Activated B cell treated with CpG ODN at 0.5 μM for 24 hours (primary cell): ENCODE results near the gene TMEM80. TPM values are rescaled to one million over a fixed set of nuclear protein-coding genes. Genes with fewer than 3 reads are reported as not detected.

Source experiments
- ATAC-seq: fragments of 200-7000 bp; cut with Tn5 transposase; one replicate; pipeline ENCODE4 v1.10.0; 2021; ENCODE audit warnings: low read depth, mild to moderate bottlenecking, moderate library complexity
- CTCF ChIA-PET: fragments of 350-600 bp; sonication (Branson Sonifier 250); formaldehyde crosslinking; loops from one replicate; lab custom pipeline; 2021; ENCODE audit warnings: antibody characterized with exemption; lab: Charles Lee
- POLR2A ChIA-PET: fragments of 350-600 bp; sonication (Branson Sonifier 250); formaldehyde crosslinking; loops from one replicate; lab custom pipeline; 2021; ENCODE audit warnings: antibody characterized with exemption; lab: Charles Lee
- DNase-seq: peaks from one replicate; pipeline ENCODE4 v3.0.0; 2022
- H3K27ac Mint-ChIP-seq: one replicate; pipeline ENCODE4 v1.8.0; 2020; ENCODE audit warnings: mixed read lengths
- H3K27me3 Mint-ChIP-seq: one replicate; pipeline ENCODE4 v1.8.0; 2021; ENCODE audit warnings: mixed read lengths
- H3K36me3 Mint-ChIP-seq: one replicate; pipeline ENCODE4 v1.8.0; 2021; ENCODE audit warnings: low read depth, mixed read lengths
- H3K4me1 Mint-ChIP-seq: one replicate; pipeline ENCODE4 v1.8.0; 2021; ENCODE audit warnings: mixed read lengths
- H3K4me3 Mint-ChIP-seq: one replicate; pipeline ENCODE4 v1.8.0; 2020; ENCODE audit warnings: mild to moderate bottlenecking, mixed read lengths
- H3K9me3 Mint-ChIP-seq: one replicate; pipeline ENCODE4 v1.8.0; 2020; ENCODE audit warnings: mixed read lengths
- intact Hi-C: fragments of 100-400 bp; cut with micrococcal nuclease; formaldehyde crosslinking; loops from one replicate; pipeline ENCODE4 v1.15.1; 2024
- total RNA-seq: library from RNA; stranded (reverse); gene quantifications from 2 replicates; pipeline ENCODE4 v1.2.3, GENCODE V29; 2022
- TF ChIP-seq, protein P1 (sequence below): fragments of 200-600 bp; IDR thresholded peaks from one replicate; pipeline ENCODE4 v1.8.0; 2022; ENCODE audit warnings: antibody characterized with exemption, mild to moderate bottlenecking

TMEM80 gene
- total RNA-seq, 1 donor from 2014 or later: 44.4 TPM

DNA sequence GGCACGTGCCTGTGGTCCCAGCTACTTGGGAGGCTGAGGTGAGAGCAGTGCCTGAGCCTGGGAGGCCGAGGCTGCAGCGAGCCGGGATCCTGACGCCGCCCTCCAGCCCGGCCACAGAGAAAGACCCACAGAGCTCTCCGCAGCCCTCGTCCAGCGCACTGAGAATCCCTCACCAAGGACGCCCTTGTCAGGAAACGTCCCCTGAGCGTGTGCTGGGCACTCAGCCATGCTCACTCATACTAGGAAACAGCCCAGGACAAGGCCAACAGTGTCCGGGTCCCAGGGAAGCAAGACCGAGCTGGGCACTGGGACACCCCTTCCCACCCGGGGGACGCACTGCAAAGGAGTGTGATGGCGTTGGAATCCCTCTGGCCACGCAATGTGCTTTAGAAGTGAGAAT, 15.1 kb upstream of the TMEM80 start:
- intact Hi-C loops: no loop called here
- ATAC-seq (no peak), DNase-seq (no peak)
- Mint-ChIP-seq H3K36me3 (peaks cover 75% of the 10 kb centered on the region), H3K9me3 (no peaks in the 10 kb centered on the region), H3K4me3 (no peak overlapping the region), H3K27me3 (no peaks in the 10 kb centered on the region), H3K27ac (no peak overlapping the region), H3K4me1 (no peaks in the 10 kb centered on the region)
- ChIA-PET POLR2A (interaction anchor here (0.8 kb wide), 1 partner anchor 15 kb away, joined by 3 read pairs; the partner anchor contains the start of genes DEAF1 and TMEM80), CTCF (no interaction called here)
- TF ChIP-seq, protein P1, sequence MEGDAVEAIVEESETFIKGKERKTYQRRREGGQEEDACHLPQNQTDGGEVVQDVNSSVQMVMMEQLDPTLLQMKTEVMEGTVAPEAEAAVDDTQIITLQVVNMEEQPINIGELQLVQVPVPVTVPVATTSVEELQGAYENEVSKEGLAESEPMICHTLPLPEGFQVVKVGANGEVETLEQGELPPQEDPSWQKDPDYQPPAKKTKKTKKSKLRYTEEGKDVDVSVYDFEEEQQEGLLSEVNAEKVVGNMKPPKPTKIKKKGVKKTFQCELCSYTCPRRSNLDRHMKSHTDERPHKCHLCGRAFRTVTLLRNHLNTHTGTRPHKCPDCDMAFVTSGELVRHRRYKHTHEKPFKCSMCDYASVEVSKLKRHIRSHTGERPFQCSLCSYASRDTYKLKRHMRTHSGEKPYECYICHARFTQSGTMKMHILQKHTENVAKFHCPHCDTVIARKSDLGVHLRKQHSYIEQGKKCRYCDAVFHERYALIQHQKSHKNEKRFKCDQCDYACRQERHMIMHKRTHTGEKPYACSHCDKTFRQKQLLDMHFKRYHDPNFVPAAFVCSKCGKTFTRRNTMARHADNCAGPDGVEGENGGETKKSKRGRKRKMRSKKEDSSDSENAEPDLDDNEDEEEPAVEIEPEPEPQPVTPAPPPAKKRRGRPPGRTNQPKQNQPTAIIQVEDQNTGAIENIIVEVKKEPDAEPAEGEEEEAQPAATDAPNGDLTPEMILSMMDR: no peak

- TF ChIP-seq, protein P1: no peak
- POLR2A ChIA-PET: interaction anchor here (0.7 to 0.8 kb wide), 2 partner anchors 14 to 1160 kb away, joined by 3 to 5 read pairs; partner anchors contain the start of genes DEAF1 and TMEM80
- Mint-ChIP-seq H3K36me3 (peaks cover 77% of the 10 kb centered on the region), H3K27me3 (no peaks in the 10 kb centered on the region), H3K27ac (no peak overlapping the region), H3K4me1 (no peaks in the 10 kb centered on the region), H3K9me3 (no peaks in the 10 kb centered on the region), H3K4me3 (no peak overlapping the region)
- no peak for ATAC-seq
- no peak for DNase-seq
- CTCF ChIA-PET: no interaction called here
- intact Hi-C loops: no loop called here
These were observed 14.6 kb upstream of the TMEM80 start for GRCh38 chr11:680970-681369.

GRCh38 chr11:686451-687243, 9.0 kb upstream of the TMEM80 start:
- intact Hi-C loops: no loop called here
- DNase-seq: no peak
- H3K9me3 Mint-ChIP-seq: no peaks in the 10 kb centered on the region
- H3K27ac Mint-ChIP-seq: no peak overlapping the region
- TF ChIP-seq, protein P1: no peak
- peaks cover 3% of the 10 kb centered on the region for H3K4me1 Mint-ChIP-seq
- ChIA-PET POLR2A (interaction anchor here (0.6 kb wide), 1 partner anchor 15 kb away, joined by 7 read pairs; no protein-coding TSS in a partner anchor), CTCF (no interaction called here)
- no peak overlapping the region for H3K4me3 Mint-ChIP-seq
- no peaks in the 10 kb centered on the region for H3K27me3 Mint-ChIP-seq
- ATAC-seq: no peak
- peaks cover 73% of the 10 kb centered on the region for H3K36me3 Mint-ChIP-seq

GRCh38 chr11:687751-688150, 7.9 kb upstream of the TMEM80 start:
- Mint-ChIP-seq H3K27ac (no peak overlapping the region), H3K4me1 (peaks cover 10% of the 10 kb centered on the region), H3K36me3 (peaks cover 62% of the 10 kb centered on the region), H3K4me3 (no peak overlapping the region), H3K9me3 (no peaks in the 10 kb centered on the region), H3K27me3 (no peaks in the 10 kb centered on the region)
- CTCF ChIA-PET: no interaction called here
- intact Hi-C loops: no loop called here
- no peak for ATAC-seq
- no peak for DNase-seq
- POLR2A ChIA-PET: no interaction called here
- TF ChIP-seq, protein P1: no peak

- TF ChIP-seq, protein P1: no peak
- Mint-ChIP-seq H3K27ac (no peak overlapping the region), H3K36me3 (peaks cover 53% of the 10 kb centered on the region), H3K27me3 (no peaks in the 10 kb centered on the region), H3K9me3 (no peaks in the 10 kb centered on the region), H3K4me1 (peaks cover 19% of the 10 kb centered on the region), H3K4me3 (no peak overlapping the region)
- POLR2A ChIA-PET: no interaction called here
- intact Hi-C loops: no loop called here
- CTCF ChIA-PET: no interaction called here
- no peak for ATAC-seq
- DNase-seq: no peak
These were observed 6.9 kb upstream of the TMEM80 start for GRCh38 chr11:688681-689080.
